Stimulated activated CD4-positive, alpha-beta T cell treated with anti-CD3 and anti-CD28 coated beads, Interleukin-4, amount 100 ng/mL, for 48 hours (primary cell): ENCODE results near the gene LGALS7B.
"Not testable (repeated sequence)": the region's sequence is repeated elsewhere in the genome, so short reads cannot be mapped to it uniquely, and the experiment has no call there.

ENCODE experiments used
- DNase-seq, 2 donors: peaks; one replicate each; pipeline ENCODE4 v3.0.0-alpha.2; 2020; ENCODE audit warnings: low read depth in 2 of 2

Gene LGALS7B

DNA sequence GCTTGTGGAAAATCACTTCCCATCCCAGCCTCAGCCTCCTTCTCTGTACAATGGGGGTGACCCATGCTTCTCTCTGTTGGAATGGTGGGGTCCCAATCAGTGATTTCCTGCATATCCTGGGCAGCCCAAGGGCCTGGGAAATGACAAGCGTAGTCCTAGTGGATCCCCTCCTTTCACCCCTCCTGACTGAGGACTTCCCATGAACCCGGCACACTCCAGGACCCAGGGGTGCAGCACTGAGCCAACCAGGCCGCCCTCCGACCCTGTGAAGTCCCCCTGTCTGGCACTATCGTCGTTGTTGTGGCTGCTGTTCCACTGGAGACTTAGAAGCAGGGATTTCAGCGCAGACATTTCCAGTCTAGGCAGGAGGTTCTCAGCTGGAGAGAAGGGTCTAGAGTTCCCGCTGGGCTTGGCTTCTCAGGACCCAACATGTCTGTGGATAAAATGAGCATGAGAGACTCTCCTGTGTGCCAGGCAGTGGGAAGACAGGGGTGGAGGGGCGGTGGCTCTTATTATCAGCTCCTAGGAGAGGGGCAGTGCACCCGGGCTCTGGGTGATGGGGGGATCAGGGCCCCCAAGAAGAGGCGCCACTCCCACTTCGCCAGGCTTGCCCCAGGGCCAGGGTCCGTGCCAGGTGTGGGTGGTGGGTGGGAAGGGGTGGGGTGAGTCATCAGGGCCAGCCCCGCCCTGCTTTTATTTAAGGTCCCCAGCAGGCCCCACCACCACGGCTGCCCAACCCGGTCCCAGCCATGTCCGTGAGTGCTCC is at the start of gene LGALS7B:
Gene LGALS7B (plus strand): TSS at position 723 of the 766 bp plus-strand sequence. CDS start 27 bp downstream, at position 750.
- DNase-seq, result no peak

DNA sequence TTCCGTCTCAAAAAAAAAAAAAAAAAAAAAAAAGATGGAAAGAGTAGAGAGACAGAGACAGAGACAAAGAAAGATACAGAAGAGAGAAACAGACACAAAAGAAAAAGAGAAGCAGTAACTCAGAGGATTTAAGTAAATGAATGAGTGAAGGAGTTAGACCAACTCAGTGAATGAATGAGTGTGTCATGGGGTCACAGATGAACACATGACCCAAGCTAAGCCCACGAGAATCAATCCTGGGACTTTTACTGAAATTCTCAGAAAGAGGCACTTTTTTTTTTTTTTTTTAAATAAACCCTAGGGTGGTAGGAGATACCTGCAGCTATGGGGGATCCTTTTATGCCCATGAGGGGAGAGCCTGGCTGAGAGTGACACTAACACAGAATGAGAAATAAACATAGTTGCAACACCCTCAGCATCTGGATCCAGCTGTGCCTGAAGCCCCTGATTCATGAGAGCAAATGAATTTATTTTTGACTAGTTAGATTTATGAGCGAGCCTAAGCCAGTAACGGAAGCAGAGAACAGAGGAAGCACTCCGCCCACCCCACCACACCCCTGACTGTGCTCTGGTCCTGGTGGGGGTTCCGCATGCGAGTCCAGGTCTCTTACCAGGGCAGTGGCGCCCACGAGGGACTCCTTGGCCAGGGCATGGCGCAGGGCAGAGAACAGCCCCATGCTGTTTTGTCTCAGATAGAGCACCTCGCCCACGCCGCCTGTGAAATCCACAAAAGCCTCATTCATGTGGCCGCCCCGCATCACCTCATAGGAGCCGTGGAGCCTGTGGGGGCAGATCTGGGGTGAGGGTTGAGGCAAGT is 49.4 kb upstream of the LGALS7B start:
- no peak for DNase-seq

DNA sequence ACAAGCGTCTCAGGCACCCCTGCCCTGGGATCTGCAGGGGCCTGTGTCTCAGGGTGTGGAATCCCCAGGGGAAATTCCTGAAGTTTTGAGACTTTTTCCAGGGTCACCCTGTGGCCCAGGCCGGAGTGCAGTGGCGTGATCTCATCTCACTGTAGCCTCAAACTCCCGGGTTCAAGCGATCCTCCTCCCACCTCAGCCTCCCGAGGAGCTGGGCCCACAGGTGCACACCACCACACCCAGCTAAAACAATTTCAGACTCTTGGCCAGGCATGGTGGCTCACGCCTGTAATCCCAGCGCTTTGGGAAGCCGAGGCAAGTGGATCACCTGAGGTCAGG is 48.8 kb upstream of the LGALS7B start:
- DNase-seq, result no peak

DNA sequence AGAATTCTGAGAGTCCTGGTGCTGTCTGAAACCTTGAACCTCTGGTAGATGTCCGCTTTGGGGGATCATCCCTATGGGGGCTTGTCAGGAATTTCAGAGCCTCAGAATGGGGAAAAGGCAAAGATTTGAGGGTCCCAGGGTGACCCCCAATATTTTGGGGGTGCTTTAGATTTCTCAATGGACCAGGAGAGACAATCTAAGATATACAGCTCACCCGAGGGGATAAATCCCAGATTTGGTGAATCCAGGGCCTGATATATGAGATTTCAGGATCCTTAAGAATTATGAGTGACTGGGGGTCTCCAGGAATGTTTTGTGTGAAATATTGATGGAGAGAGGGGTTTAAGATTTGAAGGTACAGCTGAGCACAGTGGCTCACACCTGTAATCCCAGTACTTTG is 48.1 kb upstream of the LGALS7B start:
- DNase-seq, result no peak

DNA sequence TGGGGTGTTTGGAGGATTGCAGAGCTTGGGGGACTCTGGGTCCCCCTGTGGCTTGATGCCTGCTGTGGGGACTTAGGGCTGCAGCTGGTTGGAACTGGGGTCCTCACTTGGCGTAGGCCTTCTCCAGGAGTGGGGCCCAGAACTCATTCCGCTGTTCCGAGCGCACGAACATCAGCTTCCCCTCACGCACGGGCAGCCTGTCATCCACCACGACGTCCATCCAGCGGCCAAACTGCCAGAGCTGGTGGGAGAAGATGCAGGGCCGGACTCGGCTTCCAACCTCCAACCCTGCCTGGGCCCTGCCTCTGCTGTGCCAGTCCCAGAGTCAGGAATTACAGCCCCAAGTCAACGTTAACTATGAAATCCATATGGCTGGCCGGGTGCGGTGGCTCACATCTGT is 47.3 kb upstream of the LGALS7B start:
- no peak for DNase-seq

DNA sequence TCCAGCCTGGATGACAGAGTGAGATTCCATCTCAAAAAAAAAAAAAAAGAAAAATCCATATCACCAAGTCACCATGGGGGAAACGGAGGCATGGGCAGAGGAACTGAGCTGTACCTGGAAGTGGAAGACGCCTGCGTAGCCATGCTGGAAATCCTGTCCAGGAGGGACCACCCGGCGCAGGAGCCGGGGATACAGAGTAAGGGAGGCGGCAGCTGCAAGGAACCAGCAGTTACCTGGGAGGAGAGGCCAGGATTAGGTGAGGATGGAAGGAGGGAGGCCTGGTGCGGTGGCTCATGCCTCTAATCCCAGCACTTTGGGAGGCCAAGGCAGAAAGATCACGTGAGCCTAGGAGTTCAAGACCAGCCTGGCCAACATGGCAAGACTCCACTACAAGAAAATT is 46.7 kb upstream of the LGALS7B start:
- DNase-seq, result no peak

DNA sequence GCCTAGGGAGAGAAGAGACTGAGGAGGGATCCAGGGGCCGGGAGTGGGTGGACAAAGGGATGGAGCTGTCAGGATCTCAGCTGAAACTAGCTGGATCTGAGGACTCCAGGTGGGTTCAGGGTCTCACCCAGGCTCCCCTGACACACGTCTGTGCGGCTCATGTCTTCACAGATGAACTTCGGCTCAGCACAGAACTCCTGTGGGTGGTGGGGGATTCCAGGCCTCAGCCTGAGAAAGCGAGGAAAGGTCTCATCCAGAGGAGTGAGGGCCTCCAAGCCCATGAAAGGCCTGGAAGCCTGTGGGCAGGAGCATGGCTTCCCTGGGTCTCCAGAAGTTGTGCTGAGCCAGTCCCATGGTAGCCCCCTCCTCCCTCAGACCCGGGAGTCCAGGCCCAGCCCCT is 46.1 kb upstream of the LGALS7B start:
- no peak for DNase-seq

DNA sequence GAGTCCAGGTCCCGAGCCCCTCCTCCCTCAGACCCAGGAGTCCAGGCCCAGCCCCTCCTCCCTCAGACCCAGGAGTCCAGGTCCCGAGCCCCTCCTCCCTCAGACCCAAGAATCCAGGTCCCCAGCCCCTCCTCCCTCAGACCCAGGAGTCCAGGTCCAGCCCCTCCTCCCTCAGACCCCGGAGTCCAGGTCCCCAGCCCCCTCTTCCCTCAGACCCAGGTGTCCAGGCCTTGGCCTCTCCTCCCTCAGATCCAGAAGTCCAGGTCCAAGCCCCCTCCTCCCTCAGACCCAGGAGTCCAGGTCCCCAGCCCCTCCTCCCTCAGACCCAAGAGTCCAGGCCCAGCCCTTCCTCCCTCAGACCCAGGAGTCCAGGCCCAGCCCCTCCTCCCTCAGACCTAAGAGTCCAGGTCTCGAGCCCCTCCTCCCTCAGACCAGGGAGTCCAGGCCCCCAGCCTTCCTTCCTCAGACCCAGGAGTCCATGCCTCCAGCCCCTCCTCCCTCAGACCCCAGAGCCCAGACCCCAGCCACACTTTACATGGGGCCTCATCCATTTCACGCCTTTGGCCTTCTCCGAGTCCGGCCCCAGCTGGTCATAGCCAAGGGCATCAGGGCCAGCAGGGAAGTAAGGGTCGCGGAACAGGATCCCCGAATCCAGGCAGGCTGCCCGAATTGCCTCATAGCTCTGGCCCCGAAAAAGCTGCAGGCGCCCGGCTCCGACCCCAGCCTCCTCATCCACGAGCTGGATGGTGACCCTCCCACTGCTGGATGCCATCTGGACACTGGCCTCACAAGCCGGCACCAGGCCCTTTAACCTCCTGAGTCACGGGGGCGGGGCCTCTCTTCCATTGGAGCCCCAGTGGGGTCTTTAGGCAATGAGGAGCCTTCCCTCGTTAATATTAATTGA is 45.4 kb upstream of the LGALS7B start:
- no peak for DNase-seq

DNA sequence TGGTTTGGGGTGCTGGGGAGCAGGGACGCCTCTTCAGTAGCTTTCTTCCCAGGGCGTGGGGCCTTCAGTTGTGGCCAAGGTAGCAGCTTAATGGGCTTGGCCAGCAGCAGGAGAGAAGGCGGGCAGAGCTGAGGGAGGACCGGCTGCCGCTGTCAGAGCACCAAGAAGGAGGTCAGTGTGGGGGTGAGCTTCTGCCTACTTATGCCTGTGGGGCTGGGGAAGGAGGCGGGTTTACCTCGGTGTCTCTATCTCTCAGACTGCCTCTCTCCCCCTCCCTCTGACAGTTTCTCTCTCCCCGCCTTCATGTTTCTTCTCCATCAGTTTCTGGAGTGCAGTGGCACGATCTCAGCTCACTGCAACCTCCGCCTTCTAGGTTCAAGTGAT is 44.7 kb upstream of the LGALS7B start, which contains the start of gene CAPN12:
Gene CAPN12 (minus strand): TSS at position 177 of the 384 bp plus-strand sequence. CDS start 309 bp downstream, outside the sequence.
- DNase-seq, result no peak

DNA sequence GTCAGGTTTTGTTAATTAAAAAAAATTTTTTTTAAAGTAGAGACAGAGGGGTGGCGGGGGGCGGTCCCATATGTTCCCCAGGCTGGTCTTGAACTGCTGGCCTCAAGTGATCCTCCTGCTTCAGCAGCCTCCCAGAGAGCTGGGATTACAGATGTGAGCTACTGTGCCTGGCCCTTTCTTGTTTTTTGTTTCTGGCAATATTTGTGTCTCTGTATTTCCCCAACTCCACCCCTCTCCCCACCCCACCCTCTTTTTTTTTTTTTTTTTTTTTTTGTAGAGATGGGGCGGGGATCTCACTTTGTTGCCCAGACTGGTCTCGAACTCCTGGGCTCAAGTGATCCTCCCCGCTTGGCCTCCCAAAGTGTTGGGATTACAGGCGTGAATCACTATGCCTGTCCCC is 44.1 kb upstream of the LGALS7B start:
- no peak for DNase-seq

DNA sequence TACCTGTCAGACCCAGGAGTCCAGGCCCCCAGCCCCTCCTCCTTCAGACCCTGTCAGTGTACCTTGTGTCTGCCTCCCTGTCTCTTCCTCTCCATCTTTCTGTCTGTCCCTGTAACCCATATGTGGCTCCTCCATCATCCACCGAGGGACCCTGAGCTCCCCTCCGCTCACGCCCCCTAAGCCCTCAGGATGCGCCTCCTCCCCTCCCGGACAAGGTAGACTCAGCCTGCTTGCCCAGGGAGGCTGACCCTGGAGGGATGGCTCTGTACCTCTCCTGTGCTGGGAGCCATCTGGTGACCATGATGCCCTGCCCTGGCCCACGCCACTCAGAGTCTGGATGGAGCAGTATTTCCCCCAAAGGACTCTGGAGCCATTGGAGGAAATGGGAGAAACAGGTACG is 43.7 kb upstream of the LGALS7B start:
- no peak for DNase-seq

DNA sequence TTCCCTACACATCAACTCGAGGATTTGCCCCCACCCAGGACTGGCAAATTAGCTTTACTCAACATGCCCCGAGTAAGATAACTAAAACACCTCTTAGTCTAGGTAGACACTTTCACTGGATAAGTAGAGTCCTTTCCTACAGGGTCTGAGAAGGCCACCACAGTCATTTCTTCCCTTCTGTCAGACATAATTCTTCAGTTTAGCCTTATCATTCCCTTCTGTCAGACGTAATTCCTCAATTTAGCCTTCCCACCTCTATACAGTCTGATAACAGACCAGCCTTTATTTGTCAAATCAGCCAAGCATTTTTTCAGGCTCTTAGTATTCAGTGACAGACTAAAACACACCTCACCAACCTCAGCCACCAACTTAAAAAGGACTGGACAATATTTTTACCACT is 35.2 kb upstream of the LGALS7B start:
- not testable (repeated sequence) for DNase-seq

DNA sequence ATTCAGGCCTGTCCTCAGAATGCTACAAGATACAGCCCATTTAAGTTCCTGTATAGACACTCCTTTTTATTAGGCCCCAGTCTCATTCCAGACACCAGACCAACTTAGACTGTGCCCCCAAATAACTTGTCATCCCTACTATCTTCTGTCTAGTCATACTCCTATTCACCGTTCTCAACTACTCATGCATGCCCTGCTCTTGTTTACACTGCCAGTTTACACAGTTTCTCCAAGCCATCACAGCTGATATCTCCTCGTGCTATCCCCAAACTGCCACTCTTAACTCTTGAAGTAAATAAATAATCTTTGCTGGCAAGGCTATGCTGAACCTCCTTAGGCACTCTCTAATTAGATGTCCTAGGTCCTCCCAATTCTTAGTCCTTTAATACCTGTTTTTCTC is 34.8 kb upstream of the LGALS7B start:
- not testable (repeated sequence) for DNase-seq

DNA sequence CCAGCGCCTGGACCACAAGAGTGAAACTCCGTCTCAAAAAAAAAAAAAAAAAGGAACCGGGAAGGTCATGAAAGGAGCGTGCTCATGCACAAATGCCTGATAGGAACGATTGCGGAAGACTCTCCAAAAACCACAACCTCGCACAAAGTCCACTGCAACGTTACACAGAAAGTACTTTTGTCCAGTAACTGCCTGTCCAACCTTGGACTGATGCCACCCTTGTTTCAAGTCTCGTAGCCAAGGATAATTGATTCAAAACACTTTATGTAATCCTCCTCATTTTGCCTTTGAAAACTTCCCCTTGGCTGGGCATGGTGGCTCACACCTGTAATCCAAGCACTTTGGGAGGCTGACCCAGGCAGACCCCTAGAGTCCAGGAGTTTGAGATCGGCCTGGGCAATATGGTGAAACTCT is 29.4 kb upstream of the LGALS7B start:
- no peak for DNase-seq

DNA sequence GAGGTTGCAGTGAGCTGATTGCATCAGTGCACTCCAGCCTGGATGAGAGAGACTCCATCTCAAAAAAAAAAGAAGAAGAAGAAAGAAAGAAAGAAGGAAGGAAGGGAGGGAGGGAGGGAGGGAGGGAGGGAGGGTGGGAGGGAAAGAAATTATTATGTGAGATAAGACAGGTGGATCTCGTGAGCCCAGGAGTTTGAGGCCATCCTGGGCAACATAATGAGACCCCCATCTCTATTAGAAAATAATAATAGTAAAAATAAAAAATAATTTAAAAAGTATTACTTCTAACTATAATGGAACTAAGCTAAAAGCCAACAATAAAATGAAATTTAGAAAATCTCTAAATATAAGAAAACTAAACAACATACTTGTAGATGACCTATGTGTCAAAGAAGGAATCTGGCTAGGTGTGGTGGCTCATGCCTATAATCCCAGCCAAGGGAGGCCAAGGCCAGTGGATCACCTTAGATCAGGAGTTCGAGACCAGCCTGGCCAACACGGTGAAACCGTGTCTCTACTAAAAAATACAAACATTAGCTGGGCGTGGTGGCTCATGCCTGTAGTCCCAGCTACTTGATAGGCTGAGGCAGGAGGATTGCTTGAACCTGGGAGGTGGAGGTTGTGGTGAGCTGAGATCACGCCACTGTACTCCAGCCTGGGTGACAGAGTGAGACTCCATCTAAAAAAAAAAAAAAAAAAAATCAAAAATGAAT is 28.0 kb upstream of the LGALS7B start:
- DNase-seq, result not testable (repeated sequence)

DNA sequence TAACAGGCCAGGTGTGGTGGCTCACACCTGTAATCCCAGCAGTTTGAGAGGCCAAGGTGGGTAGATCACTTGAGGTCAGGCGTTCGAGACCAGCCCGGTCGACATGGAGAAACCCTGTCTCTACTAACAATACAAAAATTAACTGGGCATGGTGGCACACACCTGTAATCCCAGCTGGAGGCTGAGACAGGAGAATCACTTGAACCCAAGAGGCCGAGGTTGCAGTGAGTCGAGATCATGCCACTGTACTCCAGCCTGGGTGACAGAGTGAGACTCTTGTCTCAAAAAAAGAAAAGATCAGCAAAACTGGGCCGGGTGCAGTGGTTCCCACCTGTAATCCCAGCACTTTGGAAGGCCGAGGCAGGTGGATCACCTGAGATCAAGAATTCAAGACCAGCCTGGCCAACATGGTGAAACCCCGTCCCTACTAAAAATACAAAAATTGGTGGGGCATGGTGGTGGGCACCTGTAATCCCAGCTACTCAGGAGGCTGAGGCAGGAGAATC is 27.1 kb upstream of the LGALS7B start:
- not testable (repeated sequence) for DNase-seq

DNA sequence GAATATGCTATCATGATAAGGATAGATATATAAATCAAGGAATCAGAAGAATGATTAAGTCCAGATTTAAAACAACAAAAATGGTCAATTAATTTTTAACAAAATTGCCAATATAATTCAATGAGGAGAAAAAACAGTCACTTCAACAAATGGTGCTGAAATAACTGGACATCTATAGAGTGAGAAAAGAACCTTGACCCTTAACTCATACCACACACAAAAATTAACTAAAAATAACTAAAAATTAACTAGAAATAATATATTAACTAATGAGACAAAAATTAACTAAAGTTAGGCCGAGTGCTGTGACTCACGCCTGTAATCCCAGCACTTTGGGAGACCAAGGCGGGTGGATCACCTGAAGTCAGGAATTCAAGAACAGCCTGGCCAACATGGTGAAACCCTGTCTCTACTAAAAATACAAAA is 25.2 kb upstream of the LGALS7B start:
- no peak for DNase-seq

DNA sequence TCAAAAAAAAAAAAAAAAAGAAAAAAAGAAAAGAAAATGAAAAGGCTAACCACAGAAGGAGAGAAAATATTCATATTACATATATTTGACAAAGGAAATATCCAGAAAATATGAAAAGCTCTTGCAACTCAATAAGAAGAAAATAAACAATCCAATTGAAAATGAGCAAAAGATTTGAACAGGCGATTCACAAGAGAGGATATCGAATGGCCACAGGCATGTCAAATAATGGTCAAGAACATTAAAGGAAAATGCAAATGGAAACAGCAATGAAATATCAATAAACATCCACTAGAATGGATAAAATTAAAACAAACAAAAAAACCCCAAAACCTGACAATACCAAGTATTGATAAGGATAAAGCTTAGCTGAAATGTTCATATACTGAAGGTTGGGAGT is 23.8 kb upstream of the LGALS7B start:
- no peak for DNase-seq

DNA sequence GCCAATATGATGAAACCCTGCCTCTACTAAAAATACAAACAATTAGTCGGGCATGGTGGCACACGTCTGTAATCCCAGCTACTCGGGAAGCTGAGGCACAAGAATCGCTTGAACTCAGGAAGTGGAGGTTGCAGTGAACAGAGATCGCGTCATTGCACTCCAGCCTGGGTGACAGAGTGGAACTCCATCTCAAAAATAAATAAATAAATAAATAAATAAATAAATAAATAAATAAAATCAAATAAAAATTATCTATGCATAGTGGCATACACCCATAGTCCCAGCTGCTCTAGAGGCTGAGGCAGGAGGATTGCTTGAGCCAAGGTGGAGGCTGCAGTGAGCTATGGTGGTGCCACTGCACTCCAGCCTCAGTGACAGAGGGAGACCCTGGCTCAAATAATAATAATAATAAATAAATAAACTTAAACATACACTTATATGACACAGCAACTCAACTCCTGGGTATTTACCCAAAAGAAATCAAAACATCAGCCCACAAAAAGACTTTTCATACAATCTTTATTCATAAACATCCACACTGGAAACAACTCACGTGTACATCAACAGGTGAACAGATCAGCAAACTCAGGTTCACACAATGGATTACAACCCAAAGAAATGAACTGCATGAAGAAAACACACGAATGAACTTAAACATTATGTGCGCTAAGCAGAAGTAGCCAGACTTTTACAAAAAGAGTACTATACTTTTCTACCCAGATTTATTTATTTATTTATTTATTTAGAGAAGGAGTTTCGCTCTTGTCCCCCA is 22.5 kb upstream of the LGALS7B start:
- no peak for DNase-seq

DNA sequence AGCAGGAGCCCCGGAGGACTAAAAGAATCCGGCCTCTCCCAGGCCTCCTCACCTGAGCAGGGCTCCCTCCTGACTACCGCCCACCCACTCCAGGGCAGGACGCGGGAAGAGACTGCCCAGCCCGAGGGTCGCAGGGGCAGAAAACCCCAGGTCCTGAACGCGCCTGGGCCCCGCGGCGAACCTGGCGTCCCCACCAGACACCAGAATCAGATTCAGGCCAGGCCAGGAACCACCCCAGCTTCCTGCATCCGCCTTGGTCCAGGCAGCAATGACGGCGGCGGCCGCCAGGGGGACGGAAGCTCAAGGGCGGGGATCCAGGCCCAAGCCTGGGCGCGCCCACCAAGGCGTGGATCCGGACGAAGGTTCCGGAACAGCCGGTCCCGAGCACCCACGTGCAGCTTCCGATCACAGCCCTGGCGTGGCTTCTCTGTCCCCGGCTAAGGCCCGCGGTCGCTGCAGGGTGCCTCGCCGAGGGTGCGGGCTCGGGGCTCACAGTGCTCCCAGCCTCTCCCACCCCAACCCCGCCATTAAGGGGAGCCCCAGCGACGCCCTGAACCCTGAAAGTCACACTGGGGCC is 19.3 kb upstream of the LGALS7B start:
- peak; percentile 82 to 91 for DNase-seq
